Measurements from ENCODE around the gene ANO1.

- TF ChIP-seq CTCF (IDR thresholded peaks at IDR 0.05), result no peak
- no peak for TF ChIP-seq EZH2 (IDR thresholded peaks at IDR 0.05; ENCODE audit: borderline replicate concordance, insufficient read depth, low read depth, low read length, poor library complexity, severe bottlenecking)
Measured at GRCh38 chr11:70118642-70119041, 40.5 kb downstream of the ANO1 start.

Data from B cell (primary cell).